Measurements from ENCODE around the gene PRSS2. TPM values are rescaled to one million over a fixed set of nuclear protein-coding genes. Genes with fewer than 3 reads are reported as not detected.

The PRSS2 gene
- total and polyA plus RNA-seq, 2 donors (not counting 1 experiment from before 2014, with no cell fraction given): not detected

DNA sequence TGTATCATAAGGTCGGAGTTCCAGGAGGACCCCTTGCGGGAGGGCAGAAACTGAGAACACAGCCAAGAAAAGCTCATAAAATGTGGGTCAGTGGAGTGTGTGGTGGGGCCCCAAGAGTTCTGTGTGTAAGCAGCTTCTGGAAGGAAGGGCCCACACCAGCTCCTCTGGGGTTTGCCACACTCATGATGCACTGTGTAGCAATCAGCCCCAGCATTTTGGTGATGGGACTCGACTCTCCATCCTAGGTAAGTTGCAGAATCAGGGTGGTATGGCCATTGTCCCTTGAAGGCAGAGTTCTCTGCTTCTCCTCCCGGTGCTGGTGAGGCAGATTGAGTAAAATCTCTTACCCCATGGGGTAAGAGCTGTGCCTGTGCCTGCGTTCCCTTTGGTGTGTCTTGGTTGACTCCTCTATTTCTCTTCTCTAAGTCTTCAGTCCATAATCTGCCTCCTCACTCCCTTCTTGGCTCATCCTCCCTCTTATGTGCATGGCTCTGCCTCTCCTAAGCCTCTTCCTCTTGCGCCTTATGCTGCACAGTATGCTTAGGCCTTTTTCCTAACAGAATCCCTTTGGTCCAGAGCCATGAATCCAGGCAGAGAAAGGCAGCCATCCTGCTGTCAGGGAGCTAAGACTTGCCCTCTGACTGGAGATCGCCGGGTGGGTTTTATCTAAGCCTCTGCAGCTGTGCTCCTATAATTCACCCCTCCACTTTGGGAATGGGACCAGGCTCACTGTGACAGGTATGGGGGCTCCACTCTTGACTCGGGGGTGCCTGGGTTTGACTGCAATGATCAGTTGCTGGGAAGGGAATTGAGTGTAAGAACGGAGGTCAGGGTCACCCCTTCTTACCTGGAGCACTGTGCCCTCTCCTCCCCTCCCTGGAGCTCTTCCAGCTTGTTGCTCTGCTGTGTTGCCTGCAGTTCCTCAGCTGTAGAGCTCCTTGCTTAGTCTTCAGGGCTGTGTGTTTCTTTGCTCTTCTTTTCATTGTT lies 17.8 kb downstream of the PRSS2 start:
- H3K4me2 ChIP-seq (ENCODE audit: extremely low read depth, insufficient read depth, low read length): no peak overlapping the region
- H3K27ac ChIP-seq (ENCODE audit: insufficient read depth, low read length): no peak overlapping the region
- no peaks in the 10 kb centered on the region for H4K20me1 ChIP-seq (ENCODE audit: control insufficient read depth, extremely low read depth, insufficient read depth, low read length)
- H3K79me2 ChIP-seq (ENCODE audit: control insufficient read depth, insufficient read depth, low read length): no peaks in the 10 kb centered on the region
- H3K4me1 ChIP-seq (ENCODE audit: control insufficient read depth, extremely low read depth, insufficient read depth, low read length): no peaks in the 10 kb centered on the region
- no peak for TF ChIP-seq EZH2 (IDR thresholded peaks at IDR 0.05; ENCODE audit: low read length, missing control alignments)
- TF ChIP-seq, protein P1, sequence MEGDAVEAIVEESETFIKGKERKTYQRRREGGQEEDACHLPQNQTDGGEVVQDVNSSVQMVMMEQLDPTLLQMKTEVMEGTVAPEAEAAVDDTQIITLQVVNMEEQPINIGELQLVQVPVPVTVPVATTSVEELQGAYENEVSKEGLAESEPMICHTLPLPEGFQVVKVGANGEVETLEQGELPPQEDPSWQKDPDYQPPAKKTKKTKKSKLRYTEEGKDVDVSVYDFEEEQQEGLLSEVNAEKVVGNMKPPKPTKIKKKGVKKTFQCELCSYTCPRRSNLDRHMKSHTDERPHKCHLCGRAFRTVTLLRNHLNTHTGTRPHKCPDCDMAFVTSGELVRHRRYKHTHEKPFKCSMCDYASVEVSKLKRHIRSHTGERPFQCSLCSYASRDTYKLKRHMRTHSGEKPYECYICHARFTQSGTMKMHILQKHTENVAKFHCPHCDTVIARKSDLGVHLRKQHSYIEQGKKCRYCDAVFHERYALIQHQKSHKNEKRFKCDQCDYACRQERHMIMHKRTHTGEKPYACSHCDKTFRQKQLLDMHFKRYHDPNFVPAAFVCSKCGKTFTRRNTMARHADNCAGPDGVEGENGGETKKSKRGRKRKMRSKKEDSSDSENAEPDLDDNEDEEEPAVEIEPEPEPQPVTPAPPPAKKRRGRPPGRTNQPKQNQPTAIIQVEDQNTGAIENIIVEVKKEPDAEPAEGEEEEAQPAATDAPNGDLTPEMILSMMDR (conservative IDR thresholded peaks at IDR 0.05 in 1 of 2, IDR thresholded peaks at IDR 0.05 in 1 of 2; ENCODE audit: low read depth in 1 of 2, low read length in 2 of 2): no peak
- peaks cover 14% of the 10 kb centered on the region for H3K27me3 ChIP-seq (ENCODE audit: control insufficient read depth, insufficient read depth, low read length)
- H2AFZ ChIP-seq (ENCODE audit: low read length): no peak overlapping the region
- H3K36me3 ChIP-seq (ENCODE audit: control insufficient read depth, insufficient read depth, low read length): no peaks in the 10 kb centered on the region
- H3K4me3 ChIP-seq (replicated peaks in 1 of 4; ENCODE audit: control extremely low read depth in 1 of 4, insufficient read depth in 1 of 4, low read depth in 3 of 4, low read length in 4 of 4): no peak overlapping the region
- H3K9me3 ChIP-seq (ENCODE audit: control insufficient read depth, insufficient read depth, low read depth, low read length): no peaks in the 10 kb centered on the region
- DNase-seq (ENCODE audit: low read depth in 2 of 2): no peak
- no peak overlapping the region for H3K9ac ChIP-seq (ENCODE audit: insufficient read depth, low read length)

DNA sequence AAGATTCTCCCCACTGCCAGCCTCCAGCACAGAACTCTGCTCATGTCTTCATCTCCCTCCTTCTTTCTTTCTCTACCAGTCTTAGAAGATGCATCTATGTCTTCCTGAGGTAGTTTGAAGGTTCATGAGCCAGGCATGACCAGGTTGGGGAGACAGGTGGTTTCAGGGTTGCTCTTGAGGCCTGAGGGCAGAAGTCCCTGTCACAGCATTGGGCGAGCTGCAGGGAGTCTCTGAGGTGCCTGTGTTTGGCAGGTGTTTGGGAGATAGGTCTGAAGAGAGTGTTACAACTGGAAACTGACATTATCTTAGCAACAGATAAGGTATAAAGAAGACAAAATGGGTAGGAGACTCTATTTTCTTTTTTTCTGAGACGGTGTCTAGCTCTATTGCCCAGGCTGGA lies 18.7 kb downstream of the PRSS2 start:
- TF ChIP-seq EZH2 (IDR thresholded peaks at IDR 0.05; ENCODE audit: low read length, missing control alignments): no peak
- TF ChIP-seq, protein P1 (conservative IDR thresholded peaks at IDR 0.05 in 1 of 2, IDR thresholded peaks at IDR 0.05 in 1 of 2; ENCODE audit: low read depth in 1 of 2, low read length in 2 of 2): no peak

DNA sequence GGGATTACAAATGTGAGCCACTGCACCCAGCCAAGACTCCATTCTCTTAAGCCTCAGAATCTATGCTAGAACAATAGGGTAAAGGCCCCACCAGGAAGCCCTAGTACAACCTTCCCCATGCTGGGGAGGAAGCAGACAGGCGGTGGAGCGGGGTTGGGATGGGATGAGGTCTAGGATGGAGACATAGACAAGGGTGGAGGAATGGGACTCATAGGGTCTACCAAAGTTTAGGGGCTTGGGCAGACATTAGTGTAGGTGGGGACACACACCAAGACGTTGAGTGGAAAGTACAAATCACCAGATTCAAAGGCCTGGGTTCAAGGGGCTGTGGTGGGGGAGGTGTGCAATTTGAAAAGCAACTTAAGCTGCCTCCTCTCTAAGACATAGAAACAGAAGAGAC lies 19.3 kb downstream of the PRSS2 start:
- Histone ChIP-seq H3K9ac (ENCODE audit: insufficient read depth, low read length) (no peak overlapping the region), H3K79me2 (ENCODE audit: control insufficient read depth, insufficient read depth, low read length) (no peaks in the 10 kb centered on the region), H2AFZ (ENCODE audit: low read length) (no peak overlapping the region), H3K4me3 (replicated peaks in 1 of 4; ENCODE audit: control extremely low read depth in 1 of 4, insufficient read depth in 1 of 4, low read depth in 3 of 4, low read length in 4 of 4) (no peak overlapping the region), H3K9me3 (ENCODE audit: control insufficient read depth, insufficient read depth, low read depth, low read length) (no peaks in the 10 kb centered on the region), H3K27ac (ENCODE audit: insufficient read depth, low read length) (no peak overlapping the region), H3K36me3 (ENCODE audit: control insufficient read depth, insufficient read depth, low read length) (no peaks in the 10 kb centered on the region), H3K27me3 (ENCODE audit: control insufficient read depth, insufficient read depth, low read length) (peaks cover 19% of the 10 kb centered on the region), H3K4me2 (ENCODE audit: extremely low read depth, insufficient read depth, low read length) (no peak overlapping the region), H4K20me1 (ENCODE audit: control insufficient read depth, extremely low read depth, insufficient read depth, low read length) (no peaks in the 10 kb centered on the region), H3K4me1 (ENCODE audit: control insufficient read depth, extremely low read depth, insufficient read depth, low read length) (no peaks in the 10 kb centered on the region)
- TF ChIP-seq EZH2 (IDR thresholded peaks at IDR 0.05; ENCODE audit: low read length, missing control alignments): no peak
- TF ChIP-seq, protein P1 (conservative IDR thresholded peaks at IDR 0.05 in 1 of 2, IDR thresholded peaks at IDR 0.05 in 1 of 2; ENCODE audit: low read depth in 1 of 2, low read length in 2 of 2): no peak
- no peak for DNase-seq (ENCODE audit: low read depth in 2 of 2)

More for the DNA sequence above, 18.7 kb downstream of the PRSS2 start:
- Histone ChIP-seq H3K79me2 (ENCODE audit: control insufficient read depth, insufficient read depth, low read length) (no peaks in the 10 kb centered on the region), H3K9ac (ENCODE audit: insufficient read depth, low read length) (no peak overlapping the region), H3K4me1 (ENCODE audit: control insufficient read depth, extremely low read depth, insufficient read depth, low read length) (no peaks in the 10 kb centered on the region), H4K20me1 (ENCODE audit: control insufficient read depth, extremely low read depth, insufficient read depth, low read length) (no peaks in the 10 kb centered on the region), H3K27ac (ENCODE audit: insufficient read depth, low read length) (no peak overlapping the region), H3K27me3 (ENCODE audit: control insufficient read depth, insufficient read depth, low read length) (peaks cover 16% of the 10 kb centered on the region), H3K4me3 (replicated peaks in 1 of 4; ENCODE audit: control extremely low read depth in 1 of 4, insufficient read depth in 1 of 4, low read depth in 3 of 4, low read length in 4 of 4) (no peak overlapping the region), H3K36me3 (ENCODE audit: control insufficient read depth, insufficient read depth, low read length) (no peaks in the 10 kb centered on the region), H3K4me2 (ENCODE audit: extremely low read depth, insufficient read depth, low read length) (no peak overlapping the region), H3K9me3 (ENCODE audit: control insufficient read depth, insufficient read depth, low read depth, low read length) (no peaks in the 10 kb centered on the region), H2AFZ (ENCODE audit: low read length) (no peak overlapping the region)
- no peak for DNase-seq (ENCODE audit: low read depth in 2 of 2)
